MCF 10A (cell line): ENCODE results near the gene VTN. TPM values are rescaled to one million over a fixed set of nuclear protein-coding genes. Genes with fewer than 3 reads are reported as not detected.

Source experiments
- BruUV-seq: library from RNA; stranded (reverse); fragments of 400-500 nt; replicated peaks from 2 replicates; lab custom pipeline; 2021; lab: Mats Ljungman, UMichigan
- CTCF ChIA-PET: fragments of 300-600 bp; sonication (Branson Sonifier 250); formaldehyde crosslinking; extraction: SDS; loops from one replicate; lab custom pipeline; 2021; ENCODE audit warnings: antibody characterized with exemption, inconsistent platforms; lab: Yijun Ruan, JAX
- POLR2A ChIA-PET: fragments of 300-600, 350-650 bp; sonication (Branson Sonifier 250); formaldehyde crosslinking; extraction: SDS; loops from one replicate; lab custom pipeline; 2020; ENCODE audit warnings: antibody characterized with exemption, inconsistent platforms; lab: Yijun Ruan, JAX
- DNase-seq: peaks from one replicate; pipeline ENCODE4 v3.0.0-alpha.2; 2018; ENCODE audit not compliant: unreplicated experiment
- H3K27ac Mint-ChIP-seq: one replicate; pipeline ENCODE4 v1.8.0; 2022; ENCODE audit warnings: mild to moderate bottlenecking, low read depth, mixed read lengths; ENCODE audit not compliant: unreplicated experiment
- H3K27me3 Mint-ChIP-seq: one replicate; pipeline ENCODE4 v1.8.0; 2022; ENCODE audit warnings: mixed read lengths; ENCODE audit not compliant: insufficient read depth, unreplicated experiment
- H3K36me3 Mint-ChIP-seq: one replicate; pipeline ENCODE4 v1.8.0; 2022; ENCODE audit warnings: mild to moderate bottlenecking, moderate library complexity, mixed read lengths; ENCODE audit not compliant: insufficient read depth, unreplicated experiment
- H3K4me1 Mint-ChIP-seq: one replicate; pipeline ENCODE4 v1.8.0; 2022; ENCODE audit warnings: mixed read lengths; ENCODE audit not compliant: insufficient read depth, unreplicated experiment
- H3K4me3 Mint-ChIP-seq: one replicate; pipeline ENCODE4 v1.8.0; 2022; ENCODE audit warnings: mild to moderate bottlenecking, moderate library complexity, mixed read lengths; ENCODE audit not compliant: unreplicated experiment
- H3K9me3 Mint-ChIP-seq: one replicate; pipeline ENCODE4 v1.8.0; 2022; ENCODE audit warnings: mixed read lengths; ENCODE audit not compliant: unreplicated experiment
- intact Hi-C: fragments of 100-400 bp; cut with micrococcal nuclease; formaldehyde crosslinking; loops from 2 replicates; pipeline ENCODE4 v1.14.1; 2022
- total RNA-seq: library from RNA; stranded (reverse); gene quantifications from 2 replicates; pipeline ENCODE4 v1.2.3, GENCODE V29; 2022
- TF ChIP-seq, protein P1 (sequence below): fragments of 200-600 bp; IDR thresholded peaks from one replicate; pipeline ENCODE4 v1.8.0; 2022; ENCODE audit warnings: antibody characterized with exemption, mild to moderate bottlenecking; ENCODE audit not compliant: unreplicated experiment

The VTN gene
- total RNA-seq, 1 experiment from 2014 or later, result not detected

DNA sequence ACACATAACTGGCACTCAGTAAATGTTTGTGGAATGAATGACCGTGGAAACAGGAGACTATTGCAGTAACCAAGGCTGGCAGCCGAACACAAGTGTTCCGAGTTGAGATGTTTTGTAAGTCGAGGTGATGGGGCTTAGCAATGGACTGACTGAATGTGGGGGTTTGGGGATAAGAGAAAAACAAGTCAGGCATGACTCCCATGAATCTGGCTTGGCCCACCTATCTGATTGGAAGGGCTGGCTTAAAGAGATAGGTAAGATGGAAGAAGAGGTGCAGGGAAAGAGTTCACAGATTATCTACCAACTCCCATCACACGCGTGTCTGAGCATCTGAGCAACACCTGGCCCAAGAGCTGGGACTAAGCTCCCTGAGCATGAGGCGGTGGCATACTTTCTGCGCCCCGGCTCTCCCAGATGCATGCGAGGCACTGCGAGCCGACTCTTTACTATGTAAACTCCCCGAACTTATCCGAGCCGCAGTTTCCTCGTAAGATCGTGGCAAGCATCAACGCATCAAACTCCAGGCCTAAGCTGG is 35.4 kb downstream of the VTN start:
- Mint-ChIP-seq H3K4me3 (peak overlapping the region; percentile 96), H3K9me3 (no peaks in the 10 kb centered on the region), H3K27ac (peak overlapping the region; percentile 97), H3K4me1 (peaks cover 41% of the 10 kb centered on the region), H3K36me3 (peaks cover 26% of the 10 kb centered on the region), H3K27me3 (no peaks in the 10 kb centered on the region)
- POLR2A ChIA-PET, result interaction anchor here (0.6 to 4.2 kb wide), 24 partner anchors 9 to 1902 kb away, joined by 3 to 107 read pairs (median 6); partner anchors contain the start of genes ALDOC, PIGS, POLDIP2 and SDF2
- CTCF ChIA-PET, result interaction anchor here (0.6 to 2.4 kb wide), 12 partner anchors 23 to 680 kb away, joined by 3 to 10 read pairs (median 3); partner anchors contain the start of gene POLDIP2
- intact Hi-C loops, result loop anchor here (5.0 to 10.0 kb wide), 4 partner anchors 83 to 210 kb away; no protein-coding TSS in a partner anchor
- DNase-seq, result no peak
- TF ChIP-seq, protein P1, sequence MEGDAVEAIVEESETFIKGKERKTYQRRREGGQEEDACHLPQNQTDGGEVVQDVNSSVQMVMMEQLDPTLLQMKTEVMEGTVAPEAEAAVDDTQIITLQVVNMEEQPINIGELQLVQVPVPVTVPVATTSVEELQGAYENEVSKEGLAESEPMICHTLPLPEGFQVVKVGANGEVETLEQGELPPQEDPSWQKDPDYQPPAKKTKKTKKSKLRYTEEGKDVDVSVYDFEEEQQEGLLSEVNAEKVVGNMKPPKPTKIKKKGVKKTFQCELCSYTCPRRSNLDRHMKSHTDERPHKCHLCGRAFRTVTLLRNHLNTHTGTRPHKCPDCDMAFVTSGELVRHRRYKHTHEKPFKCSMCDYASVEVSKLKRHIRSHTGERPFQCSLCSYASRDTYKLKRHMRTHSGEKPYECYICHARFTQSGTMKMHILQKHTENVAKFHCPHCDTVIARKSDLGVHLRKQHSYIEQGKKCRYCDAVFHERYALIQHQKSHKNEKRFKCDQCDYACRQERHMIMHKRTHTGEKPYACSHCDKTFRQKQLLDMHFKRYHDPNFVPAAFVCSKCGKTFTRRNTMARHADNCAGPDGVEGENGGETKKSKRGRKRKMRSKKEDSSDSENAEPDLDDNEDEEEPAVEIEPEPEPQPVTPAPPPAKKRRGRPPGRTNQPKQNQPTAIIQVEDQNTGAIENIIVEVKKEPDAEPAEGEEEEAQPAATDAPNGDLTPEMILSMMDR, result no peak
- TSS peak; percentile 33 for BruUV-seq

GRCh38 chr17:28334171-28334570 is 35.9 kb downstream of the VTN start:
- BruUV-seq, result no TSS peak
- Mint-ChIP-seq H3K27ac (peak overlapping the region; percentile 97), H3K4me1 (peaks cover 41% of the 10 kb centered on the region), H3K9me3 (no peaks in the 10 kb centered on the region), H3K27me3 (no peaks in the 10 kb centered on the region), H3K4me3 (peak overlapping the region; percentile 96), H3K36me3 (peaks cover 29% of the 10 kb centered on the region)
- TF ChIP-seq, protein P1, result no peak
- intact Hi-C loops, result loop anchor here (10.0 kb wide), 1 partner anchor 211 kb away; no protein-coding TSS in a partner anchor
- no peak for DNase-seq
- CTCF ChIA-PET, result interaction anchor here (0.6 to 2.4 kb wide), 6 partner anchors 12 to 112 kb away, joined by 3 to 10 read pairs (median 4); partner anchors contain the start of gene POLDIP2
- POLR2A ChIA-PET, result interaction anchor here (0.6 to 4.2 kb wide), 12 partner anchors 11 to 105 kb away, joined by 3 to 107 read pairs (median 19); partner anchors contain the start of genes POLDIP2, SLC46A1 and TMEM97

- Mint-ChIP-seq H3K9me3 (no peaks in the 10 kb centered on the region), H3K27ac (no peak overlapping the region), H3K36me3 (peaks cover 39% of the 10 kb centered on the region), H3K27me3 (no peaks in the 10 kb centered on the region), H3K4me3 (peak overlapping the region; percentile 96), H3K4me1 (peaks cover 34% of the 10 kb centered on the region)
- ChIA-PET POLR2A (interaction anchor here (0.6 to 4.2 kb wide), 4 partner anchors 13 to 122 kb away, joined by 3 to 107 read pairs (median 44); partner anchors contain the start of gene POLDIP2), CTCF (interaction anchor here (0.6 to 2.4 kb wide), 7 partner anchors 11 to 774 kb away, joined by 3 to 10 read pairs (median 4); no protein-coding TSS in a partner anchor)
- TF ChIP-seq, protein P1, result no peak
- intact Hi-C loops, result loop anchor here (10.0 kb wide), 1 partner anchor 212 kb away; no protein-coding TSS in a partner anchor
- no peak for DNase-seq
- BruUV-seq, result no TSS peak
Observed at GRCh38 chr17:28333083-28333746, 36.9 kb downstream of the VTN start.
